Kidney epithelial cell (primary cell): ENCODE data around the gene ANKRD35. TPM values are rescaled to one million over a fixed set of nuclear protein-coding genes. Genes with fewer than 3 reads are reported as not detected.
A peak's percentile ranks its signal among the peaks of the same experiment; 100 is the strongest.

Source experiments
- DNase-seq: peaks from one replicate; pipeline ENCODE4 v3.0.0-alpha.2; 2010; ENCODE audit warnings: low read depth
- H3K27me3 ChIP-seq: 2 replicates; pipeline ENCODE4 v1.6.0; 2011; ENCODE audit warnings: low read length; ENCODE audit not compliant: control insufficient read depth, insufficient read depth
- H3K36me3 ChIP-seq: 2 replicates; pipeline ENCODE4 v1.5.1; 2011; ENCODE audit warnings: low read length; ENCODE audit not compliant: control insufficient read depth, insufficient read depth
- H3K4me3 ChIP-seq: 2 replicates; pipeline ENCODE4 v1.5.1; 2011; ENCODE audit warnings: low read depth, mild to moderate bottlenecking, control low read depth, low read length
- CTCF ChIP-seq: IDR thresholded peaks from 2 replicates; pipeline ENCODE4 v1.5.1; 2011; ENCODE audit warnings: mild to moderate bottlenecking, moderate library complexity, low read length, control low read depth, inconsistent platforms; ENCODE audit not compliant: insufficient read depth, poor library complexity, severe bottlenecking
- total RNA-seq: library from RNA; depleted of rRNA; stranded (reverse); fragments of >200 nt; gene quantifications from 2 replicates; pipeline ENCODE4 v1.2.3, GENCODE V29; 2015

The ANKRD35 gene
- total RNA-seq, 1 donor from 2014 or later: not detected

- DNase-seq: no peak
- no peak for TF ChIP-seq CTCF
- H3K4me3 ChIP-seq: no peak overlapping the region
- no peaks in the 10 kb centered on the region for H3K27me3 ChIP-seq
- no peaks in the 10 kb centered on the region for H3K36me3 ChIP-seq
These were observed 6.9 kb downstream of the ANKRD35 start for GRCh38 chr1:145878724-145879123.

- Histone ChIP-seq H3K4me3 (no peak overlapping the region), H3K36me3 (no peaks in the 10 kb centered on the region), H3K27me3 (no peaks in the 10 kb centered on the region)
- no peak for DNase-seq
- no peak for TF ChIP-seq CTCF
These were observed 7.7 kb downstream of the ANKRD35 start for GRCh38 chr1:145877923-145878486.

GRCh38 chr1:145874646-145875045 is 11.0 kb downstream of the ANKRD35 start:
- no peaks in the 10 kb centered on the region for H3K36me3 ChIP-seq

GRCh38 chr1:145871994-145872924 is 13.4 kb downstream of the ANKRD35 start:
- Histone ChIP-seq H3K36me3 (no peaks in the 10 kb centered on the region), H3K4me3 (peak overlapping the region; percentile 3), H3K27me3 (no peaks in the 10 kb centered on the region)
- no peak for TF ChIP-seq CTCF
- DNase-seq: no peak

More at GRCh38 chr1:145874646-145875045, 11.0 kb downstream of the ANKRD35 start:
- H3K4me3 ChIP-seq: no peak overlapping the region
- no peaks in the 10 kb centered on the region for H3K27me3 ChIP-seq
- DNase-seq: no peak
- no peak for TF ChIP-seq CTCF

GRCh38 chr1:145868232-145868631 is 17.4 kb downstream of the ANKRD35 start:
- TF ChIP-seq CTCF: no peak
- no peak overlapping the region for H3K4me3 ChIP-seq
- no peaks in the 10 kb centered on the region for H3K36me3 ChIP-seq
- H3K27me3 ChIP-seq: no peaks in the 10 kb centered on the region
- DNase-seq: no peak
